Hepatocyte (in vitro differentiated cells): ENCODE measurements around the gene ALG2. TPM values are rescaled to one million over a fixed set of nuclear protein-coding genes. Genes with fewer than 3 reads are reported as not detected.

Source experiments
- DNase-seq: peaks from one replicate; pipeline ENCODE4 v3.0.0-alpha.2; 2016; ENCODE audit warnings: low spot score
- H2AFZ ChIP-seq: fragments of 200-600 bp; sonication (generic); 2 replicates; pipeline ENCODE4 v1.6.0; 2016; ENCODE audit warnings: antibody characterized with exemption, mild to moderate bottlenecking
- H3K27ac ChIP-seq: fragments of 200-600 bp; sonication (generic); 2 replicates; pipeline ENCODE4 v1.5.1; 2016; ENCODE audit warnings: mild to moderate bottlenecking
- H3K27me3 ChIP-seq: fragments of 200-600 bp; sonication (generic); 2 replicates; pipeline ENCODE4 v1.6.1; 2016
- H3K36me3 ChIP-seq: fragments of 200-600 bp; sonication (generic); replicated peaks from 2 replicates; pipeline ENCODE4 v1.5.1; 2016; ENCODE audit warnings: low read depth; ENCODE audit not compliant: insufficient read depth
- H3K4me1 ChIP-seq: fragments of 200-600 bp; sonication (generic); 2 replicates; pipeline ENCODE4 v1.5.1; 2016; ENCODE audit warnings: mild to moderate bottlenecking, moderate library complexity; ENCODE audit not compliant: insufficient read depth
- H3K4me2 ChIP-seq: fragments of 200-600 bp; sonication (generic); 2 replicates; pipeline ENCODE4 v1.6.0; 2016
- H3K4me3 ChIP-seq: fragments of 200-600 bp; sonication (generic); 2 replicates; pipeline ENCODE4 v1.5.1; 2016; ENCODE audit warnings: mild to moderate bottlenecking
- H3K79me2 ChIP-seq: fragments of 200-600 bp; sonication (generic); 2 replicates; pipeline ENCODE4 v1.6.0; 2017; ENCODE audit warnings: mild to moderate bottlenecking
- H3K9me2 ChIP-seq: fragments of 200-600 bp; sonication (generic); replicated peaks from 2 replicates; pipeline ENCODE4 v1.6.0; 2017; ENCODE audit warnings: mild to moderate bottlenecking; ENCODE audit not compliant: insufficient read depth
- H3K9me3 ChIP-seq: fragments of 200-600 bp; sonication (generic); 2 replicates; pipeline ENCODE4 v1.5.1; 2016; ENCODE audit warnings: low read depth, mild to moderate bottlenecking
- H4K20me1 ChIP-seq: fragments of 200-600 bp; sonication (generic); 2 replicates; pipeline ENCODE4 v1.6.0; 2016; ENCODE audit warnings: mild to moderate bottlenecking; ENCODE audit not compliant: insufficient read depth, poor library complexity, severe bottlenecking
- CTCF ChIP-seq: fragments of 200-600 bp; sonication (generic); IDR thresholded peaks from 2 replicates; pipeline ENCODE4 v1.5.1; 2016; ENCODE audit warnings: antibody characterized with exemption, mild to moderate bottlenecking; ENCODE audit not compliant: poor library complexity
- EZH2 ChIP-seq: fragments of 200-600 bp; sonication (generic); IDR thresholded peaks from 2 replicates; pipeline ENCODE4 v1.6.1; 2016; ENCODE audit warnings: antibody characterized with exemption, mild to moderate bottlenecking, borderline replicate concordance
- EZH2phosphoT487 ChIP-seq: fragments of 200-600 bp; sonication (generic); IDR thresholded peaks from one replicate; pipeline ENCODE4 v1.6.1; 2018; ENCODE audit warnings: antibody characterized with exemption, mild to moderate bottlenecking, low read depth, moderate library complexity; ENCODE audit not compliant: unreplicated experiment, severe bottlenecking
- WGBS: methylation state at CpG from one replicate; pipeline ENCODE4 v1.1.6; 2016; ENCODE audit warnings: low lambda C conversion rate; ENCODE audit errors: missing lambda C conversion rate; 5-methylcytosine and 5-hydroxymethylcytosine counted together
- polyA plus RNA-seq: library from polyadenylated mRNA; unstranded; fragments of >200 nt; fragmentation: Nextera tagmentation; extraction: Ambion mirVana; gene quantifications from 2 replicates; pipeline ENCODE4 v1.2.1, GENCODE V29; 2016
- total RNA-seq: library from RNA; depleted of rRNA; stranded (reverse); fragments of >200 nt; gene quantifications from 2 replicates; pipeline ENCODE4 v1.2.3, GENCODE V29; 2014

ALG2 gene
- total and polyA plus RNA-seq, 2 experiments from 2014 or later, result 51.9 to 64.0 TPM

- no peak overlapping the region for H3K4me3 ChIP-seq
- TF ChIP-seq EZH2phosphoT487 (no peak), CTCF (no peak), EZH2 (no peak)
- H2AFZ ChIP-seq, result no peak overlapping the region
- H3K9me2 ChIP-seq, result no peaks in the 10 kb centered on the region
- H3K4me1 ChIP-seq, result peaks cover 35% of the 10 kb centered on the region
- DNase-seq, result no peak
- H3K4me2 ChIP-seq, result no peak overlapping the region
- no peaks in the 10 kb centered on the region for H3K79me2 ChIP-seq
- no peaks in the 10 kb centered on the region for H4K20me1 ChIP-seq
- H3K27me3 ChIP-seq, result no peaks in the 10 kb centered on the region
- no peaks in the 10 kb centered on the region for H3K9me3 ChIP-seq
- 70% methylated on average over 10 of the region's 10 CpGs for WGBS
- no peaks in the 10 kb centered on the region for H3K36me3 ChIP-seq
- H3K27ac ChIP-seq, result peak overlapping the region; percentile 55
Measured at GRCh38 chr9:99173570-99174504, 47.9 kb downstream of the ALG2 start.

- Histone ChIP-seq H3K9me3 (no peaks in the 10 kb centered on the region), H3K79me2 (no peaks in the 10 kb centered on the region), H2AFZ (no peak overlapping the region), H3K4me2 (no peak overlapping the region), H3K27ac (no peak overlapping the region), H4K20me1 (no peaks in the 10 kb centered on the region), H3K9me2 (no peaks in the 10 kb centered on the region), H3K27me3 (no peaks in the 10 kb centered on the region), H3K4me1 (peaks cover 35% of the 10 kb centered on the region), H3K4me3 (no peak overlapping the region), H3K36me3 (no peaks in the 10 kb centered on the region)
- 53% methylated on average over 10 of the region's 10 CpGs for WGBS
- no peak for TF ChIP-seq EZH2
- TF ChIP-seq CTCF, result no peak
- no peak for TF ChIP-seq EZH2phosphoT487
- DNase-seq, result no peak
Measured at GRCh38 chr9:99172124-99173091, 49.3 kb downstream of the ALG2 start.

- no peaks in the 10 kb centered on the region for H3K9me3 ChIP-seq
- no peak overlapping the region for H3K4me3 ChIP-seq
- no peaks in the 10 kb centered on the region for H4K20me1 ChIP-seq
- no peaks in the 10 kb centered on the region for H3K36me3 ChIP-seq
- TF ChIP-seq EZH2, result no peak
- no peak for TF ChIP-seq EZH2phosphoT487
- no peak for TF ChIP-seq CTCF
- H3K27me3 ChIP-seq, result no peaks in the 10 kb centered on the region
- 78% methylated on average over 15 of the region's 15 CpGs for WGBS
- H3K9me2 ChIP-seq, result no peaks in the 10 kb centered on the region
- no peak for DNase-seq
- no peak overlapping the region for H2AFZ ChIP-seq
- H3K27ac ChIP-seq, result no peak overlapping the region
- peaks cover 32% of the 10 kb centered on the region for H3K4me1 ChIP-seq
- H3K79me2 ChIP-seq, result no peaks in the 10 kb centered on the region
- no peak overlapping the region for H3K4me2 ChIP-seq
Measured at GRCh38 chr9:99171225-99172123, 50.3 kb downstream of the ALG2 start.
